ENCODE results near the gene TP63.

- TF ChIP-seq CTCF (IDR thresholded peaks at IDR 0.05), result no peak
- TF ChIP-seq ZFX (IDR thresholded peaks at IDR 0.05; ENCODE audit: borderline replicate concordance), result no peak
Observed at GRCh38 chr3:189702066-189702646, 71.0 kb downstream of the TP63 start.
